ENCODE data around the gene POLR2J.
"Not testable (repeated sequence)": the region's sequence is repeated elsewhere in the genome, so short reads cannot be mapped to it uniquely, and the experiment has no call there.

Gene POLR2J

DNA sequence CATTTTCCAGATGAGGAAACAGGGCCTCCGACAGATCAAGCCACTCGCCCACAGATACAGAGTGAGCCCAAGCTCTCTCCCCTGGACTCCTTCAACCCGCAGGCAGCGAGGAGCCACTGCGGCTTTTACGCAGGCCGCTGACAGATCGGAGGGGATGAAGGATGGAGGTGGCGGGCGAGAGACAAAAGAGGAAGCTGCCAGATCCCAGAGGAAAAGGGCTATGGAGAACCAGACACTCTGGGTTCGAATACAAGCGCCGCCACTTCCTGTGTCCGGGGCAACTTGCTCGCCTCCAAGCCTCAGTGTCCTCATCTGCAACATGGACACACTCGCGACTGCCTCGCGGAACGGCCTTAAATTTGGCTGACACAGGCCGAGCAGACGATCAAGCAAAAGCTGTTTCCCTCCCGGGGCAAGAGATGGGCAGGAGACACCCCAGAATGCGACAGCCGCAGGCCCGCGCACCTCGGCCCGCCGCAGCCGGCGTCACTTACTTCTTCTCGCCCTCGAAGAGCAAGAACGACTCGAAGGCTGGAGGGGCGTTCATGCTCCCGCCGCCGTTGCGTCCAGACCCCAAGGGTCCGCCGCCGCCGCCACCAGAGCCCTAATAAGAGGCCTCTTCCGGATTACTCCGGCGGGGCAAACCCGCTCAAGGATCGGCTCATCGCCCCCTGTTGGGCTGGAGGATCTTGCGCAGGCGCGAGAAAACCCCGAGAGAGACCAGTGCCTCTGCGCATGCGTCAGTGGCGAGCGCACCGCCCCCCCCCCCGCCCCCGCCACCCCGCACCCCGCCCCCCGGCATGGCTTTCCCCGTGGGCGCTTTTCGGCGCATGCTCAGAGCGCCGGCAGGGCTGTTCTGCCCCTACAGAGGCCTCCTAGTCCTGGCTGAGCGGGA is at the start of gene POLR2J:
TSS of gene POLR2J (minus strand) at position 609 of the 895 bp plus-strand sequence. CDS start at position 547, 62 bp downstream.
- H3K4me3 ChIP-seq (ENCODE audit: low read length); H3K36me3 ChIP-seq (ENCODE audit: control insufficient read depth, insufficient read depth, low read length); H3K27me3 ChIP-seq (ENCODE audit: control insufficient read depth, insufficient read depth, low read length); H3K9ac ChIP-seq (ENCODE audit: low read length); H3K4me1 ChIP-seq (ENCODE audit: control insufficient read depth, insufficient read depth, low read length); H3K9me3 ChIP-seq (ENCODE audit: control insufficient read depth, low read length): not testable (repeated sequence)

GRCh38 chr7:102527822-102528793 is 49.4 kb upstream of the POLR2J start:
- H3K4me1 ChIP-seq (ENCODE audit: control insufficient read depth, insufficient read depth, low read length); H3K9me3 ChIP-seq (ENCODE audit: control insufficient read depth, low read length); H3K27me3 ChIP-seq (ENCODE audit: control insufficient read depth, insufficient read depth, low read length); H3K36me3 ChIP-seq (ENCODE audit: control insufficient read depth, insufficient read depth, low read length); H3K9ac ChIP-seq (ENCODE audit: low read length); H3K4me3 ChIP-seq (ENCODE audit: low read length): not testable (repeated sequence)

- not testable (repeated sequence) for H3K36me3 ChIP-seq (ENCODE audit: control insufficient read depth, insufficient read depth, low read length); H3K9ac ChIP-seq (ENCODE audit: low read length); H3K9me3 ChIP-seq (ENCODE audit: control insufficient read depth, low read length); H3K4me1 ChIP-seq (ENCODE audit: control insufficient read depth, insufficient read depth, low read length); H3K4me3 ChIP-seq (ENCODE audit: low read length); H3K27me3 ChIP-seq (ENCODE audit: control insufficient read depth, insufficient read depth, low read length)
These were observed 48.5 kb upstream of the POLR2J start for GRCh38 chr7:102527182-102527581.

GRCh38 chr7:102524803-102525202 is 46.1 kb upstream of the POLR2J start:
- not testable (repeated sequence) for H3K4me1 ChIP-seq (ENCODE audit: control insufficient read depth, insufficient read depth, low read length); H3K27me3 ChIP-seq (ENCODE audit: control insufficient read depth, insufficient read depth, low read length); H3K9me3 ChIP-seq (ENCODE audit: control insufficient read depth, low read length); H3K4me3 ChIP-seq (ENCODE audit: low read length); H3K36me3 ChIP-seq (ENCODE audit: control insufficient read depth, insufficient read depth, low read length); H3K9ac ChIP-seq (ENCODE audit: low read length)

GRCh38 chr7:102520797-102521196 is 42.1 kb upstream of the POLR2J start:
- H3K9me3 ChIP-seq (ENCODE audit: control insufficient read depth, low read length); H3K4me1 ChIP-seq (ENCODE audit: control insufficient read depth, insufficient read depth, low read length); H3K36me3 ChIP-seq (ENCODE audit: control insufficient read depth, insufficient read depth, low read length); H3K27me3 ChIP-seq (ENCODE audit: control insufficient read depth, insufficient read depth, low read length); H3K9ac ChIP-seq (ENCODE audit: low read length); H3K4me3 ChIP-seq (ENCODE audit: low read length): not testable (repeated sequence)

DNA sequence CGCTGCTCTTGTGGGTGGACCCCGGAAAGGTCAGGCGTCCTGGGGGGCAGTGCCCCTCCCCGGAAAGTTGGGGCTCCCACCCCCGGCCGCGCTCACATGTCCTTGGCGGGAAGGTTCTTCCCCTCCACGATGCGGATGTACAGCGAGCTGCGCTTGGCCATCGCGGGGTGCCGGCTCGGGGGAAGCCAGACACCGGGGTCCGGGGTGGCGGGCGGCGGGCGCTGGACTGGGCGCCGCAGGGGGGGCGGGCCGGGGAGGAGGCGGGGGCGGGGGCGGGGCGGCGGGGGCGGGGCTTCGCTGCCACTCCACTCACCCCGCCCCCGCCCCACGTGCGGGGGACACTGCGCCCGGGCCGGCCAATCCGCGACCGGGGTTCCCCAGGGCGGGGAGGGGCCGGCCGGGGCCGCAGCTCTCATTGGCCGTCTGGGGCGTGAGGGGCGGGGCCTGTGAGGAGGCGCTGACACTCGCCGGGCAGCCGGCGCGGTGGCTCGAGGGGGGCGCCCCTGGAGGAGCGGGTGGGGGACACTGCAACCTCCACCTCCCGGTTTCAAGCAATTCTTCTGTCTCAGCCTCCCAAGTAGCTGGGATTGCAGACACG is 38.9 kb upstream of the POLR2J start, which contains the start of gene RASA4B:
TSS of gene RASA4B (minus strand) at position 228 of the 598 bp plus-strand sequence. CDS start at position 161, 67 bp downstream.
- H3K9ac ChIP-seq (ENCODE audit: low read length); H3K9me3 ChIP-seq (ENCODE audit: control insufficient read depth, low read length); H3K27me3 ChIP-seq (ENCODE audit: control insufficient read depth, insufficient read depth, low read length); H3K36me3 ChIP-seq (ENCODE audit: control insufficient read depth, insufficient read depth, low read length); H3K4me1 ChIP-seq (ENCODE audit: control insufficient read depth, insufficient read depth, low read length); H3K4me3 ChIP-seq (ENCODE audit: low read length): not testable (repeated sequence)

- H3K36me3 ChIP-seq (ENCODE audit: control insufficient read depth, insufficient read depth, low read length); H3K9me3 ChIP-seq (ENCODE audit: control insufficient read depth, low read length); H3K9ac ChIP-seq (ENCODE audit: low read length); H3K4me1 ChIP-seq (ENCODE audit: control insufficient read depth, insufficient read depth, low read length); H3K4me3 ChIP-seq (ENCODE audit: low read length); H3K27me3 ChIP-seq (ENCODE audit: control insufficient read depth, insufficient read depth, low read length): not testable (repeated sequence)
These were observed 38.2 kb upstream of the POLR2J start for GRCh38 chr7:102516951-102517350.

GRCh38 chr7:102515889-102516288 is 37.2 kb upstream of the POLR2J start:
- not testable (repeated sequence) for H3K4me3 ChIP-seq (ENCODE audit: low read length); H3K36me3 ChIP-seq (ENCODE audit: control insufficient read depth, insufficient read depth, low read length); H3K4me1 ChIP-seq (ENCODE audit: control insufficient read depth, insufficient read depth, low read length)

DNA sequence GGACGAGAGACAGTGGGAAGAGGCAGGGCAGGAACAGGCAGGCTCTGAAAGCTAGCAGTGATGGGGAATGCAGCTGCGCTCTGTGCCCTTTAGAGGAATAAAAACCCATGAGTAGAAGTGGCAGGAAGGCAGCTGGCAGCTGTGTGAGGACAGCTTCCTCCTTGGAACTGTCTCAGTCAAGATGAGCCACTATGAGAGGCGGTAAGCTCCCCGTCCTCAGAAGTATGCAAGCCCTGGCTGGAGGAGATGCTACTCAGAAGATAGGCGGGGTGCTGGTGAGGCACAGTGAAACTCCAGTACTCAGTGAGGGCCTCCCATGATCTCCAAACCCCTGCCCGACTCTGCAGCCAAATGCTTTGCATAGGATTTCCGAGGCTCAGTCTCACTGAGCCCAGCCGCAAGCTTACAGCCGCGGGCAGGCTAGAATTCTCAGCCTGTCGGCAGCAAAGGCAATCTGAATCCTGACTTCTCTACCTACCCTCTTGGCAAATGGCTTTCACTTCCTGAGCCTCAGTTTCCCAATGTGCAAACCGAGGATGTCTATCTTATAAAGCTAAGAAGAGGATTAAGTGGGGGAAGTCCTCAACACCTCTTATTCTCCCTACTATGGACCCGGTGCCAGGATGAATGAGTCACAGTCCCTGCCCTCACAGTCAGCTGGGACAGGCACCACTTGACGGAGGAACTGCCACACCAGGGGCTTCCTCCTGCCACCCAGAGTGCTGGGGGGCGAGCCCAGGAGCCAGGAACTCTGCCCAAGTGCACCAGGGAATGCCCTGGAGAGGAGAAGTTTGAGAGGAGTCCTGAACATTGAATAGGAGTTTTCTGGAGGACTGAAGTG is 36.4 kb upstream of the POLR2J start:
- not testable (repeated sequence) for H3K9ac ChIP-seq (ENCODE audit: low read length); H3K27me3 ChIP-seq (ENCODE audit: control insufficient read depth, insufficient read depth, low read length); H3K36me3 ChIP-seq (ENCODE audit: control insufficient read depth, insufficient read depth, low read length); H3K4me1 ChIP-seq (ENCODE audit: control insufficient read depth, insufficient read depth, low read length); H3K4me3 ChIP-seq (ENCODE audit: low read length); H3K9me3 ChIP-seq (ENCODE audit: control insufficient read depth, low read length)

More at GRCh38 chr7:102515889-102516288, 37.2 kb upstream of the POLR2J start:
- not testable (repeated sequence) for H3K9ac ChIP-seq (ENCODE audit: low read length); H3K9me3 ChIP-seq (ENCODE audit: control insufficient read depth, low read length); H3K27me3 ChIP-seq (ENCODE audit: control insufficient read depth, insufficient read depth, low read length)

- H3K9me3 ChIP-seq (ENCODE audit: control insufficient read depth, low read length): not testable (repeated sequence)
These were observed 34.0 kb upstream of the POLR2J start for GRCh38 chr7:102512642-102513221.

DNA sequence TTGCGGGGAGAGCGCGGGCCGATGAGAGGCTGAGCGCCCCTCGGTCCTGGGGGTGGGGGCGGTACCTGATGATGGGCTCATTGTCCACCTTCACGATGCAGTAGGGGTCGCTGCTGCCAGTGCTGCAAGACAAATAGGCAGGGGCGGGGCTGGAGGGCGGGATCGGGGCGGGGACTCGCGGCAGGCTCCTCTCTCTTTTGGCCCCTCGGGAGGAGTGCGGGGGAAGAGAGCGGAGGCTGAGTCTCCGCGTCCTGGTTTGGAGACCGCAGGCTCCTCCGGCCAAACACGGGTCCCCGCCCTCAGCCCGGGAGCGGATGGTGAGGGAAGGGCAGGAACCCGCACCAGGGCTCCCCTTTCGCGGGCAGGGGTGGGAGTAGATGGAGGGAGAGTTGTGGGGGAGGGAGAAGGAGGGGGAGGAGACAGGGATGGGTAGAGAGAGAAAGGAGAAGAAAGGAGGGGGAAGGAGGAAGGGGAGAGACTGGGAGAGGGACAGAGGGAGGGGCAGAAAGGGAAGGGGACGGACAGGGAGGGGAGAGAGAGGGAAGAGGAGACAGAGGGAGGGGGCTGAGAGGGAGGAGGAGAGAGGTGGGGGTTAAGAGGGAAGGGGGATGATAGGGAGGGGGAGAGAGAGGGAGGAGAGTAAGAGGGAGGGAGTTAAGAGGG is 33.3 kb upstream of the POLR2J start:
- H3K4me1 ChIP-seq (ENCODE audit: control insufficient read depth, insufficient read depth, low read length); H3K4me3 ChIP-seq (ENCODE audit: low read length); H3K9ac ChIP-seq (ENCODE audit: low read length); H3K36me3 ChIP-seq (ENCODE audit: control insufficient read depth, insufficient read depth, low read length); H3K9me3 ChIP-seq (ENCODE audit: control insufficient read depth, low read length); H3K27me3 ChIP-seq (ENCODE audit: control insufficient read depth, insufficient read depth, low read length): not testable (repeated sequence)

More at GRCh38 chr7:102512642-102513221, 34.0 kb upstream of the POLR2J start:
- not testable (repeated sequence) for H3K4me1 ChIP-seq (ENCODE audit: control insufficient read depth, insufficient read depth, low read length); H3K36me3 ChIP-seq (ENCODE audit: control insufficient read depth, insufficient read depth, low read length); H3K4me3 ChIP-seq (ENCODE audit: low read length); H3K27me3 ChIP-seq (ENCODE audit: control insufficient read depth, insufficient read depth, low read length); H3K9ac ChIP-seq (ENCODE audit: low read length)

Measured in mucosa of stomach (tissue), 1 donor.